Mucosa of descending colon (tissue), 3 donors: Measurements from ENCODE around the gene SYNGR3. TPM values are rescaled to one million over a fixed set of nuclear protein-coding genes. Genes with fewer than 3 reads are reported as not detected.

Source experiments
- ATAC-seq: fragments of 200-7000 bp; cut with Tn5 transposase; one replicate; pipeline ENCODE4 v1.9.1; 2020; ENCODE audit warnings: mild to moderate bottlenecking, moderate library complexity
- DNase-seq, 3 donors: peaks; one replicate each; pipeline ENCODE4 v3.0.0-alpha.2; 2020
- H3K36me3 ChIP-seq: fragments of 200-600 bp; one replicate; pipeline ENCODE4 v1.8.0; 2021; ENCODE audit warnings: low read depth, mild to moderate bottlenecking
- H3K4me1 ChIP-seq: fragments of 200-600 bp; one replicate; pipeline ENCODE4 v1.8.0; 2021; ENCODE audit warnings: low read depth, mild to moderate bottlenecking
- H3K4me3 ChIP-seq: fragments of 200-600 bp; one replicate; pipeline ENCODE4 v1.8.0; 2021; ENCODE audit warnings: mild to moderate bottlenecking
- H3K9me3 ChIP-seq: fragments of 200-600 bp; one replicate; pipeline ENCODE4 v1.8.0; 2021; ENCODE audit warnings: mild to moderate bottlenecking
- intact Hi-C, 2 donors: fragments of 100-400 bp; cut with DNase I in 1 of 2; cut with micrococcal nuclease in 1 of 2; formaldehyde crosslinking; loops; one replicate each; pipeline versions ENCODE4 v1.11.0 to v1.11.1; 2022; cut with DNase I, micrococcal nuclease
- long read RNA-seq, 2 donors: library from polyadenylated mRNA; unstranded; transcript quantifications; one replicate each; pipeline ENCODE4 v2.0.0, GENCODE V29; 2019 to 2021
- total RNA-seq, 3 donors: library from RNA; stranded (reverse); fragmentation: NEBNext Ultra II Directional in 2 of 3; extraction: Animal tissue kit (Norgen Biotek cat#: 25700) in 2 of 3; gene quantifications; one replicate each; pipeline versions ENCODE4 v1.2.1 to v1.2.4, GENCODE V29; 2021 to 2023
- TF ChIP-seq, protein P1 (sequence below): fragments of 200-600 bp; IDR thresholded peaks from one replicate; pipeline ENCODE4 v1.8.0; 2022; ENCODE audit warnings: antibody characterized with exemption, mild to moderate bottlenecking
- donor health status: DM: no; HTN: no; CAD: no; lungs with moderate emphysema.
- donor health status: DM: no; HTN: no; CAD: no.
- donor health status: DM: no; HTN: yes; CAD: no.

Gene SYNGR3
- total RNA-seq = 1 to 10 TPM; 1.3 to 7.9 (median 1.5) TPM
- long read RNA-seq, donor 1, transcript SYNGR3-201 (4 exons, 2,051 nt) = major isoform, 37 of 42 reads
- long read RNA-seq, donor 1, partial matches to known transcripts = 3 of 42 reads
- long read RNA-seq, donor 1, other reads (novel, unspliced or antisense) = 0 of 42 reads
- long read RNA-seq, donor 2, partial matches to known transcripts = 0 of 2 reads
- long read RNA-seq, donor 2, other reads (novel, unspliced or antisense) = 0 of 2 reads

GRCh38 chr16:1989209-1990100 is at the start of gene SYNGR3:
SYNGR3 (plus strand) TSS chr16:1989970; CDS start chr16:1990103, 133 bp downstream.
- ATAC-seq = no peak
- Histone ChIP-seq H3K4me3 (no peak within 1 kb of the TSS), H3K9me3 (no peaks in the 10 kb centered on the region), H3K4me1 (peaks cover 43% of the 10 kb centered on the region), H3K36me3 (no peaks in the 10 kb centered on the region)
- intact Hi-C loops = no loop called here
- TF ChIP-seq, protein P1, sequence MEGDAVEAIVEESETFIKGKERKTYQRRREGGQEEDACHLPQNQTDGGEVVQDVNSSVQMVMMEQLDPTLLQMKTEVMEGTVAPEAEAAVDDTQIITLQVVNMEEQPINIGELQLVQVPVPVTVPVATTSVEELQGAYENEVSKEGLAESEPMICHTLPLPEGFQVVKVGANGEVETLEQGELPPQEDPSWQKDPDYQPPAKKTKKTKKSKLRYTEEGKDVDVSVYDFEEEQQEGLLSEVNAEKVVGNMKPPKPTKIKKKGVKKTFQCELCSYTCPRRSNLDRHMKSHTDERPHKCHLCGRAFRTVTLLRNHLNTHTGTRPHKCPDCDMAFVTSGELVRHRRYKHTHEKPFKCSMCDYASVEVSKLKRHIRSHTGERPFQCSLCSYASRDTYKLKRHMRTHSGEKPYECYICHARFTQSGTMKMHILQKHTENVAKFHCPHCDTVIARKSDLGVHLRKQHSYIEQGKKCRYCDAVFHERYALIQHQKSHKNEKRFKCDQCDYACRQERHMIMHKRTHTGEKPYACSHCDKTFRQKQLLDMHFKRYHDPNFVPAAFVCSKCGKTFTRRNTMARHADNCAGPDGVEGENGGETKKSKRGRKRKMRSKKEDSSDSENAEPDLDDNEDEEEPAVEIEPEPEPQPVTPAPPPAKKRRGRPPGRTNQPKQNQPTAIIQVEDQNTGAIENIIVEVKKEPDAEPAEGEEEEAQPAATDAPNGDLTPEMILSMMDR = no peak
- DNase-seq = peak in 1 of 3 donors; percentile 38

GRCh38 chr16:1940273-1941161 is 49.3 kb upstream of the SYNGR3 start:
- Histone ChIP-seq H3K4me1 (peaks cover 40% of the 10 kb centered on the region), H3K4me3 (no peak overlapping the region), H3K9me3 (no peaks in the 10 kb centered on the region), H3K36me3 (no peaks in the 10 kb centered on the region)
- DNase-seq = peak; percentile 58 to 72 (median 71)
- TF ChIP-seq, protein P1 = no peak
- intact Hi-C loops = no loop called here
- peak; percentile 39 for ATAC-seq

DNA sequence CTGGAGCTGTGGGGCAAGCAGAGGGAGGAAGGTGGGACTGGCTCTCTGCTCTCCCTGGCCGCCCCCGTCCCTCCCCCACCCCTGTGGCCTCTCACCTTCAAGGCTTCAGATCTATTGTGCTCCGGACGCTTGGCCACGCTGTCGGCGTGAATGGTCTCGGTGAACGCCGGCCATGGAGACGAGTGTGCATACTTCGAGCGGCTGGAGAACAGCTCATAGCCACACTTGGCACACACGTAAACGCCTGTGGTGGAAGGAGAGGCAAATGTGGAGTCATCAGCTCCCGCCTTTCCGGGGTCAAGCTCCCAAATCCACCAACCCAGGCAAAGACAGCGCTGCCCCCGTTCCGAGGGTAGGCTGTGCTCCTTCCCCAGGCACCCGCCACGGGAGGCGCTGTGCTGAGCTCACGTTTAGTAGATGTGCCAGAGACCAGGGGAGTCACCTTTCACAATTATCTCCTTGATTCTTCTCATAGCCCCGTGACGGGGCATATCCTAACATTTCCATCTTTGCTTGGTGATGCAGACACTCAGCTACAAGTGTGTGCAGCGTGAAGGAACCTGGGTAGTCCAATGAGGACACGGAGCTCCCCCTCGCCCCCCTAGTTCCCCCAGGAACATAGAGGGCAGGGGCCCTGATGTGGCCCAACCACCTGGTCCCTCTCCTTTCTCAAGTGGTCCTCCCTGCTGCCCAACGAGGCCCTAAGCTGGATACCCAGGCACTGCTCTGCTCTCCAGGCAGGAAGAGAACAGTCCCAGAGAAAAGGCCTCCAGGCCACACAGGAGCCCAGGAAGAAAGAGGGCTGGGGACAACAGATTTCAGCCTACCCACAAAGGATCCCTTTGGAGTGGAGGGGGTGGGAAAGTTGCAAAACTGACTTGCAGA is 48.4 kb upstream of the SYNGR3 start:
- Histone ChIP-seq H3K36me3 (no peaks in the 10 kb centered on the region), H3K9me3 (no peaks in the 10 kb centered on the region), H3K4me1 (peaks cover 40% of the 10 kb centered on the region), H3K4me3 (no peak overlapping the region)
- intact Hi-C loops = no loop called here
- DNase-seq = peak in 2 of 3 donors; percentile 54 to 65
- no peak for ATAC-seq
- TF ChIP-seq, protein P1 = no peak

- Histone ChIP-seq H3K4me1 (peaks cover 40% of the 10 kb centered on the region), H3K36me3 (no peaks in the 10 kb centered on the region), H3K9me3 (no peaks in the 10 kb centered on the region), H3K4me3 (peak overlapping the region; percentile 57)
- peak in 2 of 3 donors; percentile 57 to 58 for DNase-seq
- peak; percentile 21 for ATAC-seq
- intact Hi-C loops = no loop called here
- TF ChIP-seq, protein P1 = no peak
Measured at GRCh38 chr16:1942047-1942809, 47.5 kb upstream of the SYNGR3 start.
